Measurements from ENCODE around the gene MYBPC2. TPM values are rescaled to one million over a fixed set of nuclear protein-coding genes. Genes with fewer than 3 reads are reported as not detected.

The MYBPC2 gene
- total and polyA plus RNA-seq, 2 of the 4 experiments (the other 2 are of a cell fraction), result not detected

DNA sequence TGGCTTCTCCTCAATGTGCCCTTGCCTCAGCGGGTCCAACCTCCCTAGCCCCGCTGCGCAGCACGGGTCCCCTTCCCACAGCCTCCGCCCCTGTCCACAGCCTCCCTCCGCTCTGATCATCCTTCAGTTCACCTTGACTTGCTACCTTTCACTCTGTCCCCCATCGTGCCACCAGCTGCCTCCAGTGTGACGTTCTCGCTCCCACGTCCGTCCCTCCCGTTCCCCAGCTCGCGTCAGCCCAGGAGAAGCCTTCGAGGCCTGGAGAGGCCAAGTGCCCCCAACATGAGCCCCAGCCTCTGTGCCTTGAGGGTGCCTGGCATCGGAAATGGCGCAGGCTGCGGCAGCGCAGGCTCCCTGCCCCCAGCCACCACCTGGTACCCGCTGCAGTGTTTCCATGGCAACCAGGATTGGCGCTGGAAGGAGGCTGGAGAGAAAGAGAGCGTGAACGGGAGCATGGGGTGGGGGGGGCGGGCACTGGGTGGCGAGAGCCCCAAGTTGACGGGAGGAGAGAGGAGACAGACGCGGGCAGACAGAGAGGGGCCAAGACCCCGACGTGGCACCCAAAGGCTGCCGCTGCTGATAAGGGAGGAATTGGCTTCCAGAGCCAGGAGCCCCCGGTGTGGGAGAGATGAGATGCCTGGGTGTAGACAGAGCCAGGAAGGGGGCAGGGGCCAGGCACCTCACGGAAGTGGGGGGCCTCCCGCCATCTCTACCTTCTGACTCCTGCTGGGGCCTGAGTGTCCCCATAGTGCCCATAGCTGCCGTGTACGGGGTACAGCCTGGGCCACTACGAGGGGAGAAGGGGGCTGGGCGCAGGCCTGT is 81.9 kb downstream of the MYBPC2 start:
- no peak overlapping the region for H3K14ac ChIP-seq (replicated peaks; ENCODE audit: low read depth, low read length)
- H3K23ac ChIP-seq (ENCODE audit: low read depth, low read length), result no peak overlapping the region
- H2AK5ac ChIP-seq (ENCODE audit: low read depth, low read length), result no peak overlapping the region
- ATAC-seq (ENCODE audit: low read depth), result no peak
- H4K5ac ChIP-seq (ENCODE audit: low read depth, low read length), result no peak overlapping the region
- H3K27ac ChIP-seq (ENCODE audit: insufficient read depth, low read length), result no peak overlapping the region
- dilution Hi-C loops (cut with HindIII; ENCODE audit: low sequenced_read_pairs, unreplicated experiment) (no loop called here), intact Hi-C loops (cut with micrococcal nuclease) (no loop called here), in situ Hi-C loops (cut with MboI; ENCODE audit: low sequenced_read_pairs) (no loop called here)
- no peak overlapping the region for H3K18ac ChIP-seq (ENCODE audit: low read depth, low read length)
- H3K4me2 ChIP-seq (ENCODE audit: low read depth, low read length), result no peak overlapping the region
- H4K91ac ChIP-seq (ENCODE audit: insufficient read depth, low read depth, low read length), result no peak overlapping the region
- TF ChIP-seq SMC3 (IDR thresholded peaks at IDR 0.05; ENCODE audit: low read depth, low read length) (no peak), FOS (IDR thresholded peaks at IDR 0.05; ENCODE audit: low read depth, low read length) (no peak), CHD1 (IDR thresholded peaks at IDR 0.05; ENCODE audit: low read depth, low read length) (no peak), RAD21 (IDR thresholded peaks at IDR 0.05; ENCODE audit: low read length) (no peak), MXI1 (IDR thresholded peaks at IDR 0.05; ENCODE audit: borderline replicate concordance, low read depth, low read length) (no peak), MAFK (IDR thresholded peaks at IDR 0.05; ENCODE audit: low read depth, low read length) (no peak)
- TF ChIP-seq, protein P1, sequence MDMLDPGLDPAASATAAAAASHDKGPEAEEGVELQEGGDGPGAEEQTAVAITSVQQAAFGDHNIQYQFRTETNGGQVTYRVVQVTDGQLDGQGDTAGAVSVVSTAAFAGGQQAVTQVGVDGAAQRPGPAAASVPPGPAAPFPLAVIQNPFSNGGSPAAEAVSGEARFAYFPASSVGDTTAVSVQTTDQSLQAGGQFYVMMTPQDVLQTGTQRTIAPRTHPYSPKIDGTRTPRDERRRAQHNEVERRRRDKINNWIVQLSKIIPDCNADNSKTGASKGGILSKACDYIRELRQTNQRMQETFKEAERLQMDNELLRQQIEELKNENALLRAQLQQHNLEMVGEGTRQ (IDR thresholded peaks at IDR 0.05; ENCODE audit: low read depth, low read length), result no peak
- H3K9me1 ChIP-seq (ENCODE audit: insufficient read depth, low read length), result no peaks in the 10 kb centered on the region; the same call in 1 of the 2 replicates
- DNase-seq, result no peak
- H2AFZ ChIP-seq (replicated peaks; ENCODE audit: low read length, poor library complexity), result peak overlapping the region; percentile 14
- H2AK9ac ChIP-seq (replicated peaks; ENCODE audit: low read depth, low read length, poor library complexity), result no peak overlapping the region
- peaks cover 3% of the 10 kb centered on the region for H3K4me1 ChIP-seq (ENCODE audit: control insufficient read depth, insufficient read depth, low read length)
- H3K27me3 ChIP-seq (ENCODE audit: control insufficient read depth, insufficient read depth, low read length), result no peaks in the 10 kb centered on the region
- peaks cover 5 to 10% of the 10 kb centered on the region in 2 experiments; a peak in 3 of 4 replicates for H3K79me1 ChIP-seq (ENCODE audit: low read depth in 1 of 2, low read length in 2 of 2)
- H4K20me1 ChIP-seq (ENCODE audit: insufficient read depth, low read length), result no peaks in the 10 kb centered on the region
- no peaks in the 10 kb centered on the region for H3K9me3 ChIP-seq (ENCODE audit: control insufficient read depth, insufficient read depth, low read length)
- no peak overlapping the region for H3K4ac ChIP-seq (ENCODE audit: low read depth, low read length)
- no peak overlapping the region for H3K56ac ChIP-seq (ENCODE audit: extremely low read depth, insufficient read depth, low read length)
- ChIA-PET POLR2A (ENCODE audit: unreplicated experiment) (no interaction called here), CTCF (interaction anchor here (0.6 kb wide), 1 partner anchor 421 kb away, joined by 3 read pairs; no protein-coding TSS in a partner anchor)
- no peak overlapping the region for H2BK15ac ChIP-seq (ENCODE audit: low read depth, low read length)
- BruUV-seq (replicated peaks), result no TSS peak
- no peak overlapping the region for H2BK5ac ChIP-seq (ENCODE audit: low read depth, low read length, poor library complexity, severe bottlenecking)
- no peak overlapping the region for H2BK20ac ChIP-seq (ENCODE audit: low read depth, low read length)
- H3K9ac ChIP-seq (ENCODE audit: low read depth, low read length), result no peak overlapping the region
- WGBS, 2 experiments (ENCODE audit: extremely low coverage in 2 of 2, insufficient read length in 1 of 2), result 22% methylated on average over 9 of the region's 38 CpGs; no CpG with 5 or more reads in 1 of the 2 experiments
- no peak overlapping the region for H2BK120ac ChIP-seq (ENCODE audit: low read depth, low read length)
- no peak overlapping the region for H3K4me3 ChIP-seq (ENCODE audit: insufficient read depth, low read depth, low read length)
- no peaks in the 10 kb centered on the region for H3K36me3 ChIP-seq (ENCODE audit: control insufficient read depth, insufficient read depth, low read length)
- H4K8ac ChIP-seq (ENCODE audit: low read depth in 2 of 2, low read length in 2 of 2), result no peak overlapping the region
